GM18907 (cell line): Measurements from ENCODE around the gene KRT31.
"Not testable (repeated sequence)": the region's sequence is repeated elsewhere in the genome, so short reads cannot be mapped to it uniquely, and the experiment has no call there.

ENCODE experiments used
- ATAC-seq: cut with Tn5 transposase; IDR thresholded peaks from one replicate; pipeline ENCODE4 v1.9.1; 2021; ENCODE audit warnings: mild to moderate bottlenecking, moderate library complexity; ENCODE audit not compliant: unreplicated experiment

KRT31 gene

GRCh38 chr17:41396996-41397660 lies at the start of gene KRT31:
TSS of gene KRT31 (minus strand) at chr17:41397608. CDS start at chr17:41397539, 69 bp downstream.
- no peak for ATAC-seq

DNA sequence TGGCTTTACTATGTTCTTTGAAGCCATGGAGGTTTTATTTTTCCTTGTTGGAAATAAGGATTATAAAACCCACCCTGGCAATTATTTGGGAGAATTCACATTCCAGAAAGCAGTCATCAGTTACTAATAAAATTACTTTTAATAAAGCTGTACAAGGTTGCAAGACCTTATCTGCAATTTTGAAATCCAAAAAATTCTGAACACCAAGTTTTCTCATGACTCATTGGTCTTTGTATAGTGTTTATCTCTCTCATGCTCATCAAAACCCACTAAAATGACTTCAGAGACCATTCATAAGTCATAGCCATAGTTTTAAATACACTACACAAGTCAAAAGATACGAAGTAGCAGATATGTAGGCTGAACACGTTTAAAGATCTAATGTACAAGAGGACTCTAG lies 49.4 kb upstream of the KRT31 start:
- ATAC-seq: no peak

DNA sequence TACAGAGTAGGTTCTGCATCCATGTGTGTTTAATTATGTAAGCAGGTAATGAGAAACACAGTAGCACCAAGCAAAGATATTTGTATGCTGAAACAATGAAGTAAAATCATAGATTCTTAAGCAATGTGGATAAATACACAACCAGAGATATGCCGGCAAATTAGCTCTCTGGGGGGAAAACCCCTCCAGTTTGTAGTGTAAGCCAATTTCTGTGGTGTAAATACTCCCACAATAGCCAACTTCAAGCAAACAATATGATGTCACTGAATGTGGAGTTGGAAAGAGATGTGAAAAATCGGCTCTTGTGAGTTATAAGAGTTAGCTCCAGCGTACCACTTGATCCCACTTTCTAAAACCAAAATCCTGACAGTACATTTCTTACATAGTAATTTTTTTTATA lies 47.2 kb upstream of the KRT31 start:
- ATAC-seq: no peak

GRCh38 chr17:41444186-41444585 lies 46.8 kb upstream of the KRT31 start:
- no peak for ATAC-seq

DNA sequence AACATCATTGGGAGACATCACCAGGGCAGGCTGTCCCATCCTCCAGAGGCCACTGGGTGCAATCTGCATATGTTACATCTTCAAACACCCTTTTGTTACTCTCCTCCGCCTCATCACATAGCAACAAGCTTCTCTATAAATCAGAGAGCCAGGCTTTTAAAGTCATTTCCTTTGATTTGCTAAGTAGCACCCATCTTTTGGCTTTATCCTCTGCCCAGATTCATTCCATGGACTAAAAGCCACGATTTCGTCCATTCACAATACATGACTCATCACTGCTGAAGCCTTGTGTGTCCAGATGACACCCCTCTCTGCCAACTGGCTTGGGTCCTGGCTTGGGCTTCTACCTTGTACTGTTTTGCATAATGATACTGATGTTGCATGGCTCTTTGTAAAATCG lies 45.3 kb upstream of the KRT31 start:
- ATAC-seq: no peak

DNA sequence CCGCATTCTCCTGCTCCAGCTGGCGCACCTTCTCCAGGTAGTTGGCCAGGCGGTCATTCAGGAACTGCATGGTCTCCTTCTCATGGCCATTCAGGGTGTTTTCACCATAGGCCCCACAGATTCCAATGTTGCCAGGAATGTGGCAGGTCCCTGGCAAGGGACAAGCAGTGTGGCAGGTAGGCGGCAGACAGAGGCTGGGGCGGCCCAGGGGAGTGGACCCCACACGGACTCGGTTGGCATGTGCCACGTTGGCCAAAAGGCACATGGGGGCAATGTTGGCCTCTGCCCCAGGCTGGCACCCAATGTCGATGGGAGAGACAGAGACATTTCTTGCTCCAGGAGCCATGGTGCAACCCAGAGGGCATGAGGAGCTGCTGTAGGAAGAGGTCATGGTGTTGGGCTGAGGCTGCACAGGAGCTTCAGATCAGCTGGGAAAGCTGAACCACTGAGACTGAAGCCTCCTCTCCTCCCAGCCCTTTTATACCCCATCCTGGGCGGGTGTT lies 43.2 kb upstream of the KRT31 start, which contains the start of gene KRT38:
Gene KRT38, minus strand, starts transcription at position 453 of the 503 bp plus-strand sequence. Its CDS starts 62 bp downstream, at position 391.
- ATAC-seq: no peak

GRCh38 chr17:41439375-41439774 lies 42.0 kb upstream of the KRT31 start:
- no peak for ATAC-seq

DNA sequence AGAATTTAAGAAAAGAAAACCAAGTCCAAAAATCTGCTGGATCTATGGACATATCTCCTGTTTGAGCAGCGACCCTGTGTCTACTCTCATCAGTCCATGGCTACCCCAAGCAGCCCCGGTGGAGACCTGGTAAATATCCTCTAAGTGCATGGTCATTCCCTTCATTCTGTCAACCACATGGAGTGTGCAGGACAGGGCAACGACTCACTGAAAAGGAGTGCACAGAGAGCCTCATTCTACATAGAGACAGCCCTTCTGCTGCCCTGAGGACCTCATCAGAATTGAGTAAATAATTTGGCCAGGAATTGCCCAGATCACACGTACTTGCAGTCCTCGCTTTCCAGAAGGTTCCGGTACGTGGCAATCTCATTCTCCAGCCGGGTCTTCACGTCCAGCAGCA lies 40.4 kb upstream of the KRT31 start:
- no peak for ATAC-seq

DNA sequence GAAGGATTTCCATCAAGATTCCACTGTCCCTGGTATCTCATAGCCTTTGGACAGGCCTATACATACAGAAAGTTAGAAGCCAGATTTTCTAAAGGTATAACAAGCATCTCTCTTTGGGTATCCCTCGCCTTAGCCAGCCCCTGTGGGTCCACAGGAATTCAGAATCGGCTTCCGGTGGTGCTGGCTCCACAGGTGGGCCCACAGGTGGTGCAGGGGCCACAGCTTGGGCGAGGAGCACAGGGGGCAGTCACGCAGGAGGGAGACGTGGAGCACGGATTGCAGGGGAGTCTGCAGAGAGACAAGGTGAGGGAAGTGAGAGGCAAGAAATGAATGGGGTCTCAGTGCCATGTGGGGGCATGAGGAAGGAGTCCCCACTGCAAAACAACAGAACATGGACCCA lies 39.8 kb upstream of the KRT31 start:
- ATAC-seq: no peak

GRCh38 chr17:41434415-41434814 lies 37.0 kb upstream of the KRT31 start:
- ATAC-seq: no peak

DNA sequence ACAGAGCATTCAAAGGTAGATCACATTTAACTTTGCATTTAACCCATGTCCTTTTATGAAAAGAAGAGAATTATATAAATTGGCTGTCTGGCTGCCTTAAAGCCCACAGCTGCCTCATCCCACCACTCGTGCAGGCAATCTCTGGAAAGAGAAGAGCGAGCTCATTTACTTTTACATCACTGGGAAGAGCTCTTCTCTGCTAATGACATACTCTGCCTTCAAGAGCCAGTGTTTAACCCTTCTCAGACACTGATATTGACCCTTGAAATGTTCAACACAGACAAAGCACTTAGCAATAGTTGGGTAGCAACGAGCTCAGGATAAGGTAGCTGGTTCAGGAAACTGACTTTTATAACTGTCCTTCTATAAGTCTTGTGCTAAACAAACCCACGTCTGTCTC lies 36.6 kb upstream of the KRT31 start:
- no peak for ATAC-seq

- no peak for ATAC-seq
Measured at GRCh38 chr17:41433586-41433985, 36.2 kb upstream of the KRT31 start.

DNA sequence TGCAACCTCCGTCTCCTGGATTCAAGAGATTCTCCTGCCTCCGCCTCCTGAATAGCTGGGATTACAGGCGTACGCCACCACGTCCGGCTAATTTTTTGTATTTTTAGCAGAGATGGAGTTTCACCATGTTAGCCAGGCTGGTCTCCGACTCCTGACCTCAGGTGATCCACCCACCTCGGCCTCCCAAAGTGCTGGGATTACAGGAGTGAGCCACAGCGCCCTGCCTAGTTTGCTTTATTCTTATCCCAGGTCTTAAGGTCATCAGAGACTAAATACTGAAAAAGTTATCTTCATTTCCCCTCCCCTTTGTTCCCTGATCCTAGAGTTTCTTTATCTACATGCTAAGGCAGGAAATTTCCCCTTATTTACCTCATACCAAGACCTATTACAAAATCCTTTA lies 33.0 kb upstream of the KRT31 start:
- ATAC-seq: not testable (repeated sequence)

DNA sequence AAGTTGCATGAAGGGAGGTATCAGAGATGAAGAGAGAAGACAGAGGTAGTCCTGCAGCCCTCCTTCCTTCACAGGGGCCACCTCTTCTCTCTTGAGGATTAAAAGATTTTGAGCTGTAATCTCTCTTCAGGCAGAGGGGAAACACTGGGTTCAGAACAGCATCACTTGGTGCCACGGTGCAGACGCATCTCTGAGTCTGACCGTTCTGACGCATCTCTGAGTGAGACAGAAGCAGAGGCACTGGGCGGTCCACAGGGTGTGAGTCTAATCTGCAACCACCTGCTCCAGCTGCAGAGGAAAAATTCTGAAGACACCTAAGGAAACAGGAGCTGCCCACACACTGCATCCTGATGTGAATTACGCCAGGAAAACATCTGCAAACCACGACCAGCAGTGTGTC lies 32.3 kb upstream of the KRT31 start:
- ATAC-seq: no peak

DNA sequence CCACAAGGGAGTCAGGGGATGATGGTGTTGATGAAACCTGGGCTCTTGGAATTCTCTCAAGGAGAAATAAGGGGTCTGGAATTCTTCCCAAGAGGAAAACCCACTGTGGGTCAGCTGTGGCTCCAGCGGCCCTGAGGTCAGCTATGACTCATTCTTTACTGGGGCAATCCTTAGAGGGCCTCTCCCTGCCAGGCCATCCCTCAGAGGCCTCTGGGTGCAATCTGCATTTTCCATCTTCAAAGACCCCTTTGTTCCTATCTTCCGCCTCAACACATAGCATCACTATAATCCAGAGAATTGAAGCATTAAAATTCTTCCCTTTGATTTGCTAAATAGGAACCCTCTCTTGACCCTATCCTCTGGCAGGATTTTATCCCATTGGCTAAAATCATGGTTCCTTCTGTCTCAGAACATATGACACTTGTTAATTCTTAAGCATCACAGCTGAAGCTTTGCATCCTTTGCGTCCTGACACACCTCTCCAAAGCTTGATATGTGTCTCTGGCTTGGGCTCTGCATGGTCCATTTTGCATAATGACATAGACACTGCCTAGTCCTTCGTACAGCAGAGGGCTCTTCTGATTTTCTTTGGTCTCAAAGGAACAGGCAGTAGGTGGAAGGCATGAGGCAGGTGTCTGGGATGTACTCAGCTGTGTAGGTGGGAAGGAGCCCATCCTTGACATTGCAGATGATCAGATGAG lies 31.3 kb upstream of the KRT31 start:
- ATAC-seq: no peak

DNA sequence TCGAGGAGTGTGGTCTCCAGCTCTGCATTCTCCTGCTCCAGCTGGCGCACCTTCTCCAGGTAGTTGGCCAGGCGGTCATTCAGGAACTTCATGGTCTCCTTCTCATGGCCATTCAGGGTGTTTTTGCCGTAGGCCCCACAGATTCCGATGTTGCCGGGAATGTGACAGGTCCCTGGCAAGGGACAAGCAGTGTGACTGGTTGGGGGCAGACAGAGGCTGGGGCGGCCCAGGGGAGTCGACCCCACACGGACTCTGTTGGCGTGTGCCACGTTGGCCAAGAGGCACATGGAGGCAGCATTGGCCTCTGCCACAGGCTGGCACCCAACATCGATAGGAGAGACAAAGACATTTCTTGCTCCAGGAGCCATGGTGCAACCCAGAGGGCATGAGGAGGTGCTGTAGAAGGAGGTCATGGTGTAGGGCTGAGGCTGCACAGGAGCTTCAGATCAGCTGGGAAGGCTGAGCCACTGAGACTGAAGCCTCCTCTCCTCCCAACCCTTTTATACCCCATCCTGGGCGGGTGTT lies 26.8 kb upstream of the KRT31 start, which contains the start of gene KRT37:
Gene KRT37, minus strand, starts transcription at position 475 of the 525 bp plus-strand sequence. Its CDS starts 62 bp downstream, at position 413.
- ATAC-seq: no peak

DNA sequence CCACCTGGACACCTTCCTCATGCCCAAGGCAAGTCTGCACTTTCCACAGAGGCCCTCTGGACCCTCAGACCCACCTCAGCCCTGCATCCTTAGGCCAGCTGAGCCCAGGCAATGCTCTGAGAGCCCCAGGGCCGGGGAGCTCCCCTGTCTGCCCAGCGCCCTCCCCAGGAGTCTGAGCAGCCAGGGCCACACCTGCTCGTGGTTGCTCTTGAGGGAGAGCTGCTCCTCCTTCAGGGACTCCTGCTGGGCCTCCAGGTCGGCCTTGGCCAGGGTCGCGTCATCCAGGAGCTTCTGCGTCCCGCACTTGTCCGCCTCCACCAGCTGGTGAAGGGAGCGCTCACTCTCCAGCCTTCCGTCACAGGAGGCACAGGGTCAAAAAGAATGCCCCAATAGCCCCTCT lies 25.2 kb upstream of the KRT31 start:
- not testable (repeated sequence) for ATAC-seq

GRCh38 chr17:41421617-41422016 lies 24.2 kb upstream of the KRT31 start:
- no peak for ATAC-seq

DNA sequence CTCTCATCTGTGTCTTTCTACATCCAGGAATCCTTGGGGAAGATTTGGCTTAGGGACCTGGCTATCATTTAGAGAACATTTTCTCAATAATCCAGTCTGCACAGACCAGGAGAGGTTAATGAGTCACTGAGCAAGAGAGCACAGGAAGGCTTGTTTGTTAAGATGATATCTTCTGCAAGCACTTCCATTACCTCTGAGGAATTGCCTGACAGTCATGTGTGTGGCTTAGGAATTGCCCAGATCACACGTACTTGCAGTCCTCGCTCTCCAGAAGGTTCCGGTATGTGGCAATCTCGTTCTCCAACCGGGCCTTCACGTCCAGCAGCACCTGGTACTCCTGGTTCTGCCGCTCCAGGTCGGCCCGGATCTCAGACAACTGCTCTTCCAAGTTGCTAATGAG lies 23.7 kb upstream of the KRT31 start:
- no peak for ATAC-seq

DNA sequence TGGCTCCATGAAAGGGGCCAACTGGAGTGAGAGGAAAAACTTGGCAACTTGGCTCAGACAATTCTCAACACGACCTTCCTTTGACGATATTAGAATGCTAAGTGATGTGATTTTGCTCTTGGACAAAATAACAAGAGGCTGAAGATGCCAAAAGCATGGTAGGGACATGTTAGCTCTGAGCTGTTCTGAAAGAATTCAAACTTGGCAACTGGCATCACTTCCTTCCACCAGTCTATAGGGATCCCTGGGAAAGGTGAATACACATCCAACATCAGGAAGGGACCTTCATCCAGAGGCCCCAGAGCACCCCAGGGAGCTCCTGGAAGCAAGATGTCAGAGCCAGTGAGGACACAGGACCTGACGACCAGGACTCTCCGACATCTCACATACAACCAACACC lies 22.7 kb upstream of the KRT31 start:
- ATAC-seq: no peak

DNA sequence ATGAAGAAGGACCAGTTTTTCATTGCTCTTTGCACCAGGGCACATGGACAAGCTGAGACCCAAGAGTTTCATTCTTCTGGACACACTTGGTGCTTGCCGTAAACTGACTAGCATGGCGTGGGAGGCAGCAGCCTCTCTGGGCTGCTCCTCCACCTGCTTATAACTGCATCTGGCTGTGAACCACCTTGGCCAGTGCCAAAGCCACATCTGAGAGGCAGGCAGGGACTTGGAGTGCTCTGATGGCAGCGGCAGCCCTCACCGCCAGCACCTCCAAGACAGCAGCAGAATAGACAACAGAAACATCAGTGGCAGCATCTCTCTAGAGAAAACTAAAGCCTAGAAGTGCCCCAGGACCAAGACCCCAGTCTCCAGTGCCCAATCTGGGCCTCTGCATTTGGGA lies 22.3 kb upstream of the KRT31 start:
- ATAC-seq: no peak
